HepG2 (cell line): ENCODE measurements around the gene GBX1. TPM values are rescaled to one million over a fixed set of nuclear protein-coding genes. Genes with fewer than 3 reads are reported as not detected.

Experiments used
- ARID2 ChIP-seq: sonication (generic); formaldehyde crosslinking; IDR thresholded peaks from 2 replicates; pipeline ENCODE4 v1.8.1; 2022; ENCODE audit warnings: mild to moderate bottlenecking, missing genetic modification reagents, borderline replicate concordance
- CENPT ChIP-seq: sonication (generic); formaldehyde crosslinking; IDR thresholded peaks from 2 replicates; pipeline ENCODE4 v1.8.0; 2022; ENCODE audit warnings: low read depth, mild to moderate bottlenecking, moderate library complexity, missing genetic modification reagents
- DPF2 ChIP-seq: sonication (generic); formaldehyde crosslinking; IDR thresholded peaks from 2 replicates; pipeline ENCODE4 v1.4.0; 2020; ENCODE audit warnings: mild to moderate bottlenecking, low read depth, missing genetic modification reagents, borderline replicate concordance
- HMG20B ChIP-seq: conservative IDR thresholded peaks from 2 replicates; pipeline ENCODE4 v1.6.1; 2016; ENCODE audit warnings: missing genetic modification reagents, missing compliant biosample characterization
- HOXA7 ChIP-seq: sonication (generic); formaldehyde crosslinking; IDR thresholded peaks from 2 replicates; pipeline ENCODE4 v1.8.1; 2022; ENCODE audit warnings: mild to moderate bottlenecking, missing genetic modification reagents, moderate library complexity
- KDM6A ChIP-seq: IDR thresholded peaks from 2 replicates; pipeline ENCODE4 v1.6.1; 2016; ENCODE audit warnings: low read depth
- MAFG ChIP-seq: sonication (generic); formaldehyde crosslinking; IDR thresholded peaks from 2 replicates; pipeline ENCODE4 v1.5.1; 2020; ENCODE audit warnings: mild to moderate bottlenecking, missing genetic modification reagents
- MED1 ChIP-seq: sonication (generic); formaldehyde crosslinking; IDR thresholded peaks from 2 replicates; pipeline ENCODE4 v1.4.0; 2020; ENCODE audit warnings: missing genetic modification reagents
- NR3C1 ChIP-seq: sonication (generic); formaldehyde crosslinking; IDR thresholded peaks from 2 replicates; pipeline ENCODE4 v1.4.0; 2020; ENCODE audit warnings: missing genetic modification reagents
- PHF20 ChIP-seq: sonication (generic); formaldehyde crosslinking; IDR thresholded peaks from 2 replicates; pipeline ENCODE4 v1.5.0; 2020; ENCODE audit warnings: mild to moderate bottlenecking, missing genetic modification reagents
- PHF8 ChIP-seq: sonication (generic); formaldehyde crosslinking; IDR thresholded peaks from 2 replicates; pipeline ENCODE4 v1.5.0; 2020; ENCODE audit warnings: missing genetic modification reagents
- POGZ ChIP-seq: sonication (generic); formaldehyde crosslinking; IDR thresholded peaks from 2 replicates; pipeline ENCODE4 v1.4.0; 2020; ENCODE audit warnings: mild to moderate bottlenecking, missing genetic modification reagents
- RBAK ChIP-seq: sonication (generic); formaldehyde crosslinking; IDR thresholded peaks from 2 replicates; pipeline ENCODE4 v1.5.1; 2020; ENCODE audit warnings: mild to moderate bottlenecking, missing genetic modification reagents
- SNAI1 ChIP-seq: sonication (generic); formaldehyde crosslinking; IDR thresholded peaks from 2 replicates; pipeline ENCODE4 v1.5.0; 2020; ENCODE audit warnings: mild to moderate bottlenecking, missing genetic modification reagents, borderline replicate concordance
- SP5 ChIP-seq: IDR thresholded peaks from 2 replicates; pipeline ENCODE4 v1.6.1; 2016; ENCODE audit warnings: low read depth, borderline replicate concordance
- TOPORS ChIP-seq: sonication (generic); formaldehyde crosslinking; IDR thresholded peaks from 2 replicates; pipeline ENCODE4 v1.8.0; 2023; ENCODE audit warnings: mild to moderate bottlenecking, missing genetic modification reagents
- ZNF136 ChIP-seq: sonication (generic); formaldehyde crosslinking; IDR thresholded peaks from 2 replicates; pipeline ENCODE4 v1.8.1; 2022; ENCODE audit warnings: low read depth, mild to moderate bottlenecking, moderate library complexity, missing genetic modification reagents
- ZNF253 ChIP-seq: sonication (generic); formaldehyde crosslinking; IDR thresholded peaks from 2 replicates; pipeline ENCODE4 v1.8.0; 2022; ENCODE audit warnings: mild to moderate bottlenecking, missing genetic modification reagents, borderline replicate concordance
- ZNF543 ChIP-seq: sonication (generic); formaldehyde crosslinking; IDR thresholded peaks from 2 replicates; pipeline ENCODE4 v1.4.0; 2020; ENCODE audit warnings: mild to moderate bottlenecking, missing genetic modification reagents
- ZNF558 ChIP-seq: sonication (generic); formaldehyde crosslinking; IDR thresholded peaks from 2 replicates; pipeline ENCODE4 v1.9.0; 2022; ENCODE audit warnings: mild to moderate bottlenecking, missing genetic modification reagents, borderline replicate concordance
- ZNF703 ChIP-seq: sonication (generic); formaldehyde crosslinking; IDR thresholded peaks from 2 replicates; pipeline ENCODE4 v1.5.1; 2020; ENCODE audit warnings: missing genetic modification reagents, mild to moderate bottlenecking, moderate library complexity, borderline replicate concordance
- ZNF75D ChIP-seq: sonication (generic); formaldehyde crosslinking; IDR thresholded peaks from 2 replicates; pipeline ENCODE4 v1.8.1; 2023; ENCODE audit warnings: missing genetic modification reagents, mild to moderate bottlenecking, borderline replicate concordance
- polyA plus RNA-seq, 8 experiments: library from polyadenylated mRNA; depleted of rRNA in 3 of 8; stranded (reverse) in 7 of 8; unstranded in 1 of 8; fragments of >200 nt; fragmentation: Illumina TruSeq in 4 of 8; extraction: Trizol in 4 of 8; gene quantifications; 2 replicates each; pipeline versions ENCODE4 v1.2.1 to v1.2.3, GENCODE V29; 2011 to 2016; ENCODE audit warnings: low read depth in 4 of 8, missing spikeins in 1 of 8, mixed read lengths in 1 of 8; ENCODE audit not compliant: insufficient read depth in 1 of 8
- total RNA-seq, 5 experiments: library from RNA; depleted of rRNA; stranded (reverse); fragments of >200 nt; fragmentation: Illumina TruSeq; extraction: Trizol; gene quantifications; 2 replicates each; pipeline ENCODE4 v1.2.3, GENCODE V29; 2016; ENCODE audit warnings: low read depth in 1 of 5
- TF ChIP-seq, protein P1 (sequence below): sonication (generic); formaldehyde crosslinking; IDR thresholded peaks from 2 replicates; pipeline ENCODE4 v1.4.0; 2020; ENCODE audit warnings: missing genetic modification reagents
- TF ChIP-seq, protein P2 (sequence below): sonication (generic); formaldehyde crosslinking; IDR thresholded peaks from 2 replicates; pipeline ENCODE4 v1.4.0; 2020; ENCODE audit warnings: low read depth, mild to moderate bottlenecking, missing genetic modification reagents
- TF ChIP-seq, protein P3 (sequence below): sonication (generic); formaldehyde crosslinking; IDR thresholded peaks from 2 replicates; pipeline ENCODE4 v1.9.0; 2021; ENCODE audit warnings: missing genetic modification reagents, borderline replicate concordance

GBX1 gene
- total and polyA plus RNA-seq, 2 of the 13 experiments (the other 11 are each of a cell fraction or from before 2014, with no cell fraction given), result not detected

- TF ChIP-seq, protein P1, sequence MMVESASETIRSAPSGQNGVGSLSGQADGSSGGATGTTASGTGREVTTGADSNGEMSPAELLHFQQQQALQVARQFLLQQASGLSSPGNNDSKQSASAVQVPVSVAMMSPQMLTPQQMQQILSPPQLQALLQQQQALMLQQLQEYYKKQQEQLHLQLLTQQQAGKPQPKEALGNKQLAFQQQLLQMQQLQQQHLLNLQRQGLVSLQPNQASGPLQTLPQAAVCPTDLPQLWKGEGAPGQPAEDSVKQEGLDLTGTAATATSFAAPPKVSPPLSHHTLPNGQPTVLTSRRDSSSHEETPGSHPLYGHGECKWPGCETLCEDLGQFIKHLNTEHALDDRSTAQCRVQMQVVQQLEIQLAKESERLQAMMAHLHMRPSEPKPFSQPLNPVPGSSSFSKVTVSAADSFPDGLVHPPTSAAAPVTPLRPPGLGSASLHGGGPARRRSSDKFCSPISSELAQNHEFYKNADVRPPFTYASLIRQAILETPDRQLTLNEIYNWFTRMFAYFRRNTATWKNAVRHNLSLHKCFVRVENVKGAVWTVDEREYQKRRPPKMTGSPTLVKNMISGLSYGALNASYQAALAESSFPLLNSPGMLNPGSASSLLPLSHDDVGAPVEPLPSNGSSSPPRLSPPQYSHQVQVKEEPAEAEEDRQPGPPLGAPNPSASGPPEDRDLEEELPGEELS (CRISPR knock-in tag), result no peak
- TF ChIP-seq KDM6A (CRISPR knock-in tag) (no peak), ZNF543 (CRISPR knock-in tag) (no peak), CENPT (CRISPR knock-in tag) (no peak), DPF2 (no peak), MED1 (CRISPR knock-in tag) (no peak), ZNF703 (CRISPR knock-in tag) (no peak), RBAK (CRISPR knock-in tag) (no peak), ZNF253 (CRISPR knock-in tag) (no peak), MAFG (CRISPR knock-in tag) (no peak), ZNF75D (no peak), POGZ (peak; percentile 56), HMG20B (CRISPR knock-in tag) (0 out of 2 replicates have a peak, but pooled peaks have one; percentile 45), ZNF136 (CRISPR knock-in tag) (0 out of 2 replicates have a peak, but pooled peaks have one; percentile 69), NR3C1 (no peak), PHF20 (CRISPR knock-in tag) (no peak), HOXA7 (CRISPR knock-in tag) (no peak), TOPORS (no peak), ZNF558 (CRISPR knock-in tag) (no peak), SP5 (0 out of 2 replicates have a peak, but pooled peaks have one; percentile 45), SNAI1 (no peak), PHF8 (peak; percentile 39; the same call in 1 of the 2 replicates), ARID2 (CRISPR knock-in tag) (no peak)
- TF ChIP-seq, protein P2, sequence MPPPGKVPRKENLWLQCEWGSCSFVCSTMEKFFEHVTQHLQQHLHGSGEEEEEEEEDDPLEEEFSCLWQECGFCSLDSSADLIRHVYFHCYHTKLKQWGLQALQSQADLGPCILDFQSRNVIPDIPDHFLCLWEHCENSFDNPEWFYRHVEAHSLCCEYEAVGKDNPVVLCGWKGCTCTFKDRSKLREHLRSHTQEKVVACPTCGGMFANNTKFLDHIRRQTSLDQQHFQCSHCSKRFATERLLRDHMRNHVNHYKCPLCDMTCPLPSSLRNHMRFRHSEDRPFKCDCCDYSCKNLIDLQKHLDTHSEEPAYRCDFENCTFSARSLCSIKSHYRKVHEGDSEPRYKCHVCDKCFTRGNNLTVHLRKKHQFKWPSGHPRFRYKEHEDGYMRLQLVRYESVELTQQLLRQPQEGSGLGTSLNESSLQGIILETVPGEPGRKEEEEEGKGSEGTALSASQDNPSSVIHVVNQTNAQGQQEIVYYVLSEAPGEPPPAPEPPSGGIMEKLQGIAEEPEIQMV (CRISPR knock-in tag), result no peak
- TF ChIP-seq, protein P3, sequence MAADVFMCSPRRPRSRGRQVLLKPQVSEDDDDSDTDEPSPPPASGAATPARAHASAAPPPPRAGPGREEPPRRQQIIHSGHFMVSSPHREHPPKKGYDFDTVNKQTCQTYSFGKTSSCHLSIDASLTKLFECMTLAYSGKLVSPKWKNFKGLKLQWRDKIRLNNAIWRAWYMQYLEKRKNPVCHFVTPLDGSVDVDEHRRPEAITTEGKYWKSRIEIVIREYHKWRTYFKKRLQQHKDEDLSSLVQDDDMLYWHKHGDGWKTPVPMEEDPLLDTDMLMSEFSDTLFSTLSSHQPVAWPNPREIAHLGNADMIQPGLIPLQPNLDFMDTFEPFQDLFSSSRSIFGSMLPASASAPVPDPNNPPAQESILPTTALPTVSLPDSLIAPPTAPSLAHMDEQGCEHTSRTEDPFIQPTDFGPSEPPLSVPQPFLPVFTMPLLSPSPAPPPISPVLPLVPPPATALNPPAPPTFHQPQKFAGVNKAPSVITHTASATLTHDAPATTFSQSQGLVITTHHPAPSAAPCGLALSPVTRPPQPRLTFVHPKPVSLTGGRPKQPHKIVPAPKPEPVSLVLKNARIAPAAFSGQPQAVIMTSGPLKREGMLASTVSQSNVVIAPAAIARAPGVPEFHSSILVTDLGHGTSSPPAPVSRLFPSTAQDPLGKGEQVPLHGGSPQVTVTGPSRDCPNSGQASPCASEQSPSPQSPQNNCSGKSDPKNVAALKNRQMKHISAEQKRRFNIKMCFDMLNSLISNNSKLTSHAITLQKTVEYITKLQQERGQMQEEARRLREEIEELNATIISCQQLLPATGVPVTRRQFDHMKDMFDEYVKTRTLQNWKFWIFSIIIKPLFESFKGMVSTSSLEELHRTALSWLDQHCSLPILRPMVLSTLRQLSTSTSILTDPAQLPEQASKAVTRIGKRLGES, result no peak
Measured at GRCh38 chr7:151172273-151173141, 5.0 kb upstream of the GBX1 start (continued).
